Tibial artery (tissue), 4 donors: ENCODE measurements around the gene COX19.

Source experiments
- DNase-seq, 2 donors: peaks; one replicate each; pipeline ENCODE4 v3.0.0-alpha.2; 2019
- H3K27ac ChIP-seq, 2 donors: fragments of 200-600 bp; sonication (generic) in 1 of 2; 1 replicate in 1 of 2; 2 replicates in 1 of 2; pipeline ENCODE4 v1.5.1; 2018 to 2019; ENCODE audit warnings: mild to moderate bottlenecking in 1 of 2
- H3K27me3 ChIP-seq, 2 donors: fragments of 200-600 bp; sonication (generic) in 1 of 2; one replicate each; pipeline versions ENCODE4 v1.5.1 to v1.6.0; 2016 to 2019
- H3K36me3 ChIP-seq, 3 donors: fragments of 200-600 bp; sonication (generic) in 2 of 3; one replicate each; pipeline ENCODE4 v1.5.1; 2016 to 2019; ENCODE audit warnings: mild to moderate bottlenecking in 2 of 3
- H3K4me1 ChIP-seq, 4 donors: fragments of 200-600 bp; sonication (generic) in 2 of 4; 1 replicate in 3 of 4; 2 replicates in 1 of 4; pipeline ENCODE4 v1.5.1; 2016 to 2019
- H3K4me3 ChIP-seq, 2 donors: fragments of 200-600 bp; sonication (generic) in 1 of 2; 1 replicate in 1 of 2; 2 replicates in 1 of 2; pipeline ENCODE4 v1.5.1; 2018 to 2019; ENCODE audit warnings: mild to moderate bottlenecking in 2 of 2
- H3K9me3 ChIP-seq, 3 donors: fragments of 200-600 bp; sonication (generic) in 1 of 3; one replicate each; pipeline ENCODE4 v1.5.1; 2016 to 2019
- intact Hi-C: fragments of 100-400 bp; cut with DNase I; formaldehyde crosslinking; loops from one replicate; pipeline ENCODE4 v1.15.0; 2023; ENCODE audit warnings: low total_unique reads
- TF ChIP-seq, protein P1 (sequence below), 2 experiments: fragments of 200-600 bp in 1 of 2; fragments of 450-650 bp in 1 of 2; IDR thresholded peaks; one replicate each; pipeline ENCODE4 v1.5.1; 2017 to 2019; ENCODE audit warnings: antibody characterized with exemption in 2 of 2, mild to moderate bottlenecking in 1 of 2, moderate library complexity in 1 of 2

COX19 gene

GRCh38 chr7:999941-1000935, 24.9 kb upstream of the COX19 start:
- Histone ChIP-seq H3K27me3 (no peaks in the 10 kb centered on the region), H3K27ac (no peak overlapping the region), H3K4me3 (no peak overlapping the region), H3K4me1 (no peaks in the 10 kb centered on the region), H3K36me3 (peaks cover 0 to 75% (median 35%) of the 10 kb centered on the region in 3 donors), H3K9me3 (no peaks in the 10 kb centered on the region)
- no peak for DNase-seq
- intact Hi-C loops, result no loop called here
- TF ChIP-seq, protein P1, sequence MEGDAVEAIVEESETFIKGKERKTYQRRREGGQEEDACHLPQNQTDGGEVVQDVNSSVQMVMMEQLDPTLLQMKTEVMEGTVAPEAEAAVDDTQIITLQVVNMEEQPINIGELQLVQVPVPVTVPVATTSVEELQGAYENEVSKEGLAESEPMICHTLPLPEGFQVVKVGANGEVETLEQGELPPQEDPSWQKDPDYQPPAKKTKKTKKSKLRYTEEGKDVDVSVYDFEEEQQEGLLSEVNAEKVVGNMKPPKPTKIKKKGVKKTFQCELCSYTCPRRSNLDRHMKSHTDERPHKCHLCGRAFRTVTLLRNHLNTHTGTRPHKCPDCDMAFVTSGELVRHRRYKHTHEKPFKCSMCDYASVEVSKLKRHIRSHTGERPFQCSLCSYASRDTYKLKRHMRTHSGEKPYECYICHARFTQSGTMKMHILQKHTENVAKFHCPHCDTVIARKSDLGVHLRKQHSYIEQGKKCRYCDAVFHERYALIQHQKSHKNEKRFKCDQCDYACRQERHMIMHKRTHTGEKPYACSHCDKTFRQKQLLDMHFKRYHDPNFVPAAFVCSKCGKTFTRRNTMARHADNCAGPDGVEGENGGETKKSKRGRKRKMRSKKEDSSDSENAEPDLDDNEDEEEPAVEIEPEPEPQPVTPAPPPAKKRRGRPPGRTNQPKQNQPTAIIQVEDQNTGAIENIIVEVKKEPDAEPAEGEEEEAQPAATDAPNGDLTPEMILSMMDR (IDR thresholded peaks at IDR 0.05), result no peak

GRCh38 chr7:999149-999879, 24.0 kb upstream of the COX19 start:
- TF ChIP-seq, protein P1 (IDR thresholded peaks at IDR 0.05), result no peak
- DNase-seq, result no peak
- H3K4me3 ChIP-seq, result no peak overlapping the region
- no peak overlapping the region for H3K27ac ChIP-seq
- peaks cover 0 to 72% (median 35%) of the 10 kb centered on the region in 3 donors for H3K36me3 ChIP-seq
- intact Hi-C loops, result no loop called here
- no peaks in the 10 kb centered on the region for H3K4me1 ChIP-seq
- no peaks in the 10 kb centered on the region for H3K9me3 ChIP-seq
- H3K27me3 ChIP-seq, result no peaks in the 10 kb centered on the region

DNA sequence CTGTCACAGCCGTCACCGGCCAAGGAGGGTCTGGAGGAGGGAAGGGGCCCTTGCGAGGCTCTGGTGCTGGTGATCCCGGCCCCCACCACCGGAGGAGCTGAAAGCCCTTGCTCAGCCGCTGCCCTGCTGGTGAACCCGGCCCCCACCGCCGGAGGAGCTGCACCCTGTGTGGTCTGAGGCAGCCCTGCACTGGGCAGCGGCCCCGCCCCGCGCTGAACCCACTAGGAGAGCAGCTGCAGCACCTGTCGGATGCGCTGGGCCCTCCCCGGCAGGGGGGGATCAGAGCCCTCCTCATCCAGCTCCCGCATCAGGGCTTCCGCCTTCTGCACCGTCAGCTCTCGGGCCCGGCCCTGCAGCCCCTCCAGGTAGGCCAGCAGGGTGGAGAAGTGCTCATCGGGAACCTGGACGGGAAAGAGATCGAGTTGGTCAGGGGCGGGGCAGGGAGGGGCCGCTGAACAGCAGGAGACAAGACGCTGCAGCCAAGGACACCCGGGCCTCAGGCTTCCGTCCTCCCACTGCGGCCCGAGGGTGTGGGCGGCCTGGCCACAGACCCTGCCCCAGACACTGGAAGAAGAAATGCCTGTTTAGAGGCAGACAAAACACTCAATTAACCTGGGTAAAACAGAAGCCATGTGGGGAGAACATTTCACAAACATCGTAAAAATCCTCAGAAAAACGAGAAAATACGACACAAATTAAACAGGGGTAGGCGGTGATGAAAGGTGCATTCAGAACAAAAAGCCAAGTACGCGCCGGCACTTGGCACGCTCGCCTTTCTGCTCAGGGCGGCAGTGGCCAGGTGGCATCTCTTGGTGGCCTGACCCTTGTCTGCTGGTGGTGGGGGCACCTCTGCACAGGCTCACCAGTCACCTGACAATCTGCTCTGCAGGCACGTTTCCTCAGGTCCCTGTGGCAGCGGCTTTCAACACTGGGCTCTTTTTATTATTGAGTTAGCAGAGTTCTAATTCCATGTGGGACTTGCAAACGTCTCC, 22.4 kb upstream of the COX19 start:
- no peak overlapping the region for H3K4me3 ChIP-seq
- TF ChIP-seq, protein P1 (IDR thresholded peaks at IDR 0.05), result no peak
- intact Hi-C loops, result no loop called here
- no peaks in the 10 kb centered on the region for H3K9me3 ChIP-seq
- no peak for DNase-seq
- peaks cover 0 to 10% (median 2%) of the 10 kb centered on the region in 4 donors for H3K4me1 ChIP-seq
- no peak overlapping the region for H3K27ac ChIP-seq
- peaks cover 0 to 65% (median 35%) of the 10 kb centered on the region in 3 donors for H3K36me3 ChIP-seq
- H3K27me3 ChIP-seq, result peaks cover 0 to under 1% of the 10 kb centered on the region in 2 donors

DNA sequence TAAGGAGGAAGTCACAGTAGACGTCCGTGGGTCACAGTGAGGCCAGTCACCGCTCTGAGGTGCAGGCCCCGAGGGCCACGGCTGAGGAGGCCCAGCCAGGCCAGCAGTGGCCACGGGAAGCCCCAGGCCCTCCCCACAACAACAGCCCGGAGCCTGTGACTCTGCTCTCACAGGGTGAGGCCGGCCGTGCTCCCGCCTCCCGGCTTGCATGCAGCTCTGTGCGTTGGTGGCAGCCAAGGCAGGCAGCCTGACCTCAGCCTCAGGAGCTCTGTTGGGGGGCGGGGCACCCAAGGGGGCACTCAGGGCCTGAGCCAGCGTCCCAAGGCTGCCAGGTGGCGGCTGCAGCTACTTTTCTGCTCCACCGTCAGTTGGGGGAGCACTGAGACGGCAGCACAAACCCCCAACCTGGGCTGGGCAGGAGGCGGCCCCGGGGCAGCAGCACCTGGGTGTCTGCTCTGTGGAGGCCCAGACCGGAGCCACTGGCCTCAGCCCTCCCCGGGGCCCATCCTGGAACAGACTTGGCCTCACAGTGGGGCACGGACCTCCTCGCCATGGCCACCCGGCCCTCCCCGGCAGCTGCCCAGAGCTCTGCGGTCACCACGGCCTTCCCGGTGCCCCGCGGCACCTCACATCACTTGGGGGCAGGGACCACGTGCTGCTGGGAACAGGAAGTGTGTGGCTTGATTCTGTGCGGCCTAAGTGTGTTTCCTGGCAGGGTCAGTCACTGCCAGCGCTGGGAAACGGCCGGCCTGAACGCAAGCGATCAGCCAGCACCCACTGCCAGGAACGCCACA, 20.9 kb upstream of the COX19 start:
- Histone ChIP-seq H3K4me3 (no peak overlapping the region), H3K36me3 (peaks cover 0 to 62% (median 35%) of the 10 kb centered on the region in 3 donors), H3K27me3 (peaks cover 0 to 15% of the 10 kb centered on the region in 2 donors), H3K9me3 (no peaks in the 10 kb centered on the region), H3K4me1 (peaks cover 0 to 11% (median 2%) of the 10 kb centered on the region in 4 donors), H3K27ac (no peak overlapping the region)
- TF ChIP-seq, protein P1 (IDR thresholded peaks at IDR 0.05), result no peak
- no peak for DNase-seq
- intact Hi-C loops, result no loop called here
